Epithelial cell of proximal tubule (primary cell): ENCODE results near the gene GNMT. TPM values are rescaled to one million over a fixed set of nuclear protein-coding genes. Genes with fewer than 3 reads are reported as not detected.
A peak's percentile ranks its signal among the peaks of the same experiment; 100 is the strongest.
"Not testable (repeated sequence)": the region's sequence is repeated elsewhere in the genome, so short reads cannot be mapped to it uniquely, and the experiment has no call there.

ENCODE experiments used
- DNase-seq: peaks from one replicate; pipeline ENCODE4 v3.0.0-alpha.2; 2011; ENCODE audit warnings: low read depth
- H3K4me3 ChIP-seq: 2 replicates; pipeline ENCODE4 v1.5.1; 2011; ENCODE audit warnings: low read depth, mild to moderate bottlenecking, low read length
- total RNA-seq: library from RNA; depleted of rRNA; stranded (reverse); fragments of >200 nt; gene quantifications from 2 replicates; pipeline ENCODE4 v1.2.3, GENCODE V29; 2015
- TF ChIP-seq, protein P1 (sequence below): conservative IDR thresholded peaks from 2 replicates; pipeline ENCODE4 v1.5.1; 2012; ENCODE audit warnings: low read depth, mild to moderate bottlenecking, low read length

GNMT gene
- total RNA-seq, 1 donor from 2014 or later: not detected

- TF ChIP-seq, protein P1, sequence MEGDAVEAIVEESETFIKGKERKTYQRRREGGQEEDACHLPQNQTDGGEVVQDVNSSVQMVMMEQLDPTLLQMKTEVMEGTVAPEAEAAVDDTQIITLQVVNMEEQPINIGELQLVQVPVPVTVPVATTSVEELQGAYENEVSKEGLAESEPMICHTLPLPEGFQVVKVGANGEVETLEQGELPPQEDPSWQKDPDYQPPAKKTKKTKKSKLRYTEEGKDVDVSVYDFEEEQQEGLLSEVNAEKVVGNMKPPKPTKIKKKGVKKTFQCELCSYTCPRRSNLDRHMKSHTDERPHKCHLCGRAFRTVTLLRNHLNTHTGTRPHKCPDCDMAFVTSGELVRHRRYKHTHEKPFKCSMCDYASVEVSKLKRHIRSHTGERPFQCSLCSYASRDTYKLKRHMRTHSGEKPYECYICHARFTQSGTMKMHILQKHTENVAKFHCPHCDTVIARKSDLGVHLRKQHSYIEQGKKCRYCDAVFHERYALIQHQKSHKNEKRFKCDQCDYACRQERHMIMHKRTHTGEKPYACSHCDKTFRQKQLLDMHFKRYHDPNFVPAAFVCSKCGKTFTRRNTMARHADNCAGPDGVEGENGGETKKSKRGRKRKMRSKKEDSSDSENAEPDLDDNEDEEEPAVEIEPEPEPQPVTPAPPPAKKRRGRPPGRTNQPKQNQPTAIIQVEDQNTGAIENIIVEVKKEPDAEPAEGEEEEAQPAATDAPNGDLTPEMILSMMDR: no peak
- H3K4me3 ChIP-seq: no peak overlapping the region
- DNase-seq: no peak
These were observed 20.0 kb upstream of the GNMT start for GRCh38 chr6:42940493-42941045.

DNA sequence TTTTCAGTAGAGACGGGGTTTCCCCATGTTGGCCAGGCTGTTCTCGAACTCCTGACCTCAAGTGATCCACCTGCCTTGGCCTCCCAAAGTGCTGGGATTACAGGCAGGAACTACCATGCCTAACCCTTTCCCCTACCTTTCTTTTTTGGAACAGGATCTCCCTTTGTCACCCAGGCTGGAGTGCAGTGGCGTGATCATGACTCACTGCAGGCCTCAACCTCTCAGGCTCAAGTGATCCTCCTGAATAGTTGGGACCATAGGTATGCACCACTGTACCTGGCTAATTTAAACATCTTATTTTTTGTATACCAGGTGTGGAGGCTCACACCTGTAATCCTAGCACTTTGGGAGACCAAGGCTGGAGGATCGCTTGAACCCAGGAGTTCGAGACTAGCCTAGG is 19.2 kb upstream of the GNMT start:
- H3K4me3 ChIP-seq, DNase-seq: not testable (repeated sequence)

- TF ChIP-seq, protein P1: no peak
- DNase-seq: no peak
- no peak overlapping the region for H3K4me3 ChIP-seq
These were observed 18.1 kb upstream of the GNMT start for GRCh38 chr6:42942444-42942843.

- H3K4me3 ChIP-seq: no peak overlapping the region
- DNase-seq: no peak
- TF ChIP-seq, protein P1: no peak
These were observed 12.6 kb upstream of the GNMT start for GRCh38 chr6:42947950-42948349.

- TF ChIP-seq, protein P1: no peak
- no peak for DNase-seq
These were observed 8.2 kb upstream of the GNMT start for GRCh38 chr6:42952389-42952788.

GRCh38 chr6:42954405-42954804 is 6.1 kb upstream of the GNMT start:
- not testable (repeated sequence) for DNase-seq, H3K4me3 ChIP-seq

More at GRCh38 chr6:42952389-42952788, 8.2 kb upstream of the GNMT start:
- no peak overlapping the region for H3K4me3 ChIP-seq

DNA sequence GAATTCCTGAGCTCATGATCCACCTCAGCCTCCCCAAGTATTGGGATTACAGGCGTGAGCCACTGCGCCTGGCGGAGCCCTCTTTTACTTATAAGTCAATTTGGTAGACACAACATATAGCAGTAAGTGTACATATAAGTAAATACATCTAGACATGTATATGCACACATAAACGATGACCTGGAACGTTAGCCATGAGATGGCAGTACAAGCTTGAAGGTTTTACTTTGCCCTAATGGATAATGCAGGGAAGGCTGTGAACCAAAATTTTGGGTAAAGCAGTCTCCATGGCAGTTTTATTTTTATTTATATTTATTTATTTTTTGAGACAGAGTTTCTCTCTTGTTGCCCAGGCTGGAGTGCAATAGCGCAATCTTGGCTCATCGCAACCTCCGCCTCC is 2.4 kb upstream of the GNMT start:
- no peak for DNase-seq
- TF ChIP-seq, protein P1: no peak
- no peak overlapping the region for H3K4me3 ChIP-seq

DNA sequence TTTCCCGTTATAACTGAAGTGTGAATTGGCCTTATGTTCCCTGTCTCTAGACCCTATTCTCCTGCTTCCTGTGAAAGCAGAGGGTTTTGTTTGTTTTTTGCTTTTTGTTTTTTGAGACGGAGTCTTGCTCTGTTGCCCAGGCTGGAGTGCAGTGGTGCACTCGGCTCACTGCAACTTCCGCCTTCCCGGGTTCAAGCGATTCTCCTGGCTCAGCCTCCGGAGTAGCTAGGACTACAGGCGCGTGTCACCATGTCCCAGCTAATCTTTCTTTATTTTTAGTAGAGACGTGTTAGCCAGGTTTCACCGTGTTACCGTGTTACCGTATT is 674 bp upstream of the GNMT start:
- DNase-seq: no peak
- TF ChIP-seq, protein P1: no peak
- peak overlapping the region; percentile 58 for H3K4me3 ChIP-seq
